ENCODE results near the gene OR52M1. TPM values are rescaled to one million over a fixed set of nuclear protein-coding genes. Genes with fewer than 3 reads are reported as not detected.
"Not testable (repeated sequence)": the region's sequence is repeated elsewhere in the genome, so short reads cannot be mapped to it uniquely, and the experiment has no call there.

The OR52M1 gene
- total RNA-seq, 1 donor: not detected

GRCh38 chr11:4514196-4514595, 30.8 kb upstream of the OR52M1 start:
- TF ChIP-seq CTCF (IDR thresholded peaks at IDR 0.05; ENCODE audit: insufficient read depth, low read depth, low read length): no peak
- no peak for DNase-seq (ENCODE audit: low read depth)
- no peak overlapping the region for H3K4me3 ChIP-seq (ENCODE audit: low read depth, low read length)

- no peak for DNase-seq (ENCODE audit: low read depth)
- TF ChIP-seq CTCF (IDR thresholded peaks at IDR 0.05; ENCODE audit: insufficient read depth, low read depth, low read length): no peak
- H3K4me3 ChIP-seq (ENCODE audit: low read depth, low read length): no peak overlapping the region
Observed at GRCh38 chr11:4522339-4522738, 22.7 kb upstream of the OR52M1 start.

- no peak for TF ChIP-seq CTCF (IDR thresholded peaks at IDR 0.05; ENCODE audit: insufficient read depth, low read depth, low read length)
Observed at GRCh38 chr11:4522752-4523151, 22.2 kb upstream of the OR52M1 start.

GRCh38 chr11:4523666-4524065, 21.3 kb upstream of the OR52M1 start:
- no peak overlapping the region for H3K4me3 ChIP-seq (ENCODE audit: low read depth, low read length)
- no peak for DNase-seq (ENCODE audit: low read depth)
- TF ChIP-seq CTCF (IDR thresholded peaks at IDR 0.05; ENCODE audit: insufficient read depth, low read depth, low read length): no peak

More at GRCh38 chr11:4522752-4523151, 22.2 kb upstream of the OR52M1 start:
- DNase-seq (ENCODE audit: low read depth): no peak
- no peak overlapping the region for H3K4me3 ChIP-seq (ENCODE audit: low read depth, low read length)

GRCh38 chr11:4527926-4528325, 17.1 kb upstream of the OR52M1 start:
- no peak overlapping the region for H3K4me3 ChIP-seq (ENCODE audit: low read depth, low read length)
- TF ChIP-seq CTCF (IDR thresholded peaks at IDR 0.05; ENCODE audit: insufficient read depth, low read depth, low read length): no peak
- DNase-seq (ENCODE audit: low read depth): no peak

GRCh38 chr11:4531686-4532085, 13.3 kb upstream of the OR52M1 start:
- H3K4me3 ChIP-seq (ENCODE audit: low read depth, low read length): not testable (repeated sequence)

GRCh38 chr11:4539603-4540219, 5.3 kb upstream of the OR52M1 start:
- peak; percentile 64 for TF ChIP-seq CTCF (IDR thresholded peaks at IDR 0.05; ENCODE audit: insufficient read depth, low read depth, low read length)
- DNase-seq (ENCODE audit: low read depth): peak; percentile 34
- H3K4me3 ChIP-seq (ENCODE audit: low read depth, low read length): no peak overlapping the region

More at GRCh38 chr11:4531686-4532085, 13.3 kb upstream of the OR52M1 start:
- not testable (repeated sequence) for DNase-seq (ENCODE audit: low read depth)
